ENCODE results near the gene L1CAM. TPM values are rescaled to one million over a fixed set of nuclear protein-coding genes. Genes with fewer than 3 reads are reported as not detected.

Gene L1CAM
- polyA plus RNA-seq, 1 of the 3 experiments (the other 2 are of a cell fraction), result 1.9 TPM

DNA sequence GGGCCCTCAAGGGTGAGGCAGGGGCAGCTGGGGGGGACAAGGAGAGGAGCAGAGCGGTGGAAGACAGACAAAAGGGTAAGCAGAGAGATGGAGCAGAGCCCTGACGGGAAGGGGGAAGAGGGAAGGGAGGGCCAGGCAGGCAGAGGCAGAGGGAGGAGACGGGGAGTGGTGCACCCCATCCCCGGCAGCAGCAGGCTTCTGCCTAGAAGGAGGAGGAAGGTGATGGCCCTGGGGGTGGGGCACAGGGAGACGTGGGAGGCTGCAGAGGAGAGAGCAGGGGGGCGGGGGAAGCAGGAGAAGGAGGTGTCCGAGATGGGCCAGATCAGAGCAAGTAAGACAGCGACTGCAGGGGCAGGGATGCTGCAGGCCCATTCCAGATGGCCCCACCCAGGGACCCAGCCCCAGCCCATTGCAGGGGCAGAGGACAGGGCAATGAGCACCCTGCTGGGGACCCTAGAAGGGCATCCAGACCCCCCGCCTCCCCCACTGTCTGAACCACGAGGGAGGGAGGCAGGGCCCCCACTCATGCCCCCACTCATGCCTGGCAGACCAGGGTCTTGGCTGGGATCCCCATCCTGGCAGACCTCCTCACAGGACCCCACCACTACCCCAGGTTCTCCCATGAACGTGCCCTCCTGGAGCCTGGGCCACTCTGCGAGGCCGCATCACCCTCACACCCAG lies 2.7 kb downstream of the L1CAM start:
- H3K27me3 ChIP-seq (ENCODE audit: insufficient read depth), result peaks cover 49% of the 10 kb centered on the region
- no peaks in the 10 kb centered on the region for H3K36me3 ChIP-seq (replicated peaks in 1 of 2; ENCODE audit: control insufficient read depth in 1 of 2, insufficient read depth in 2 of 2, low read length in 1 of 2)

More for the DNA sequence above, 2.7 kb downstream of the L1CAM start:
- CTCF ChIA-PET, result interaction anchor here (0.9 to 1.4 kb wide), 4 partner anchors 25 to 105 kb away, joined by 3 to 4 read pairs (median 4); no protein-coding TSS in a partner anchor
- no peak for TF ChIP-seq MEF2A (IDR thresholded peaks at IDR 0.05; ENCODE audit: borderline replicate concordance, low read depth)
- no peak for TF ChIP-seq MXI1 (IDR thresholded peaks at IDR 0.05; ENCODE audit: low read depth, low read length)
- TF ChIP-seq, protein P1, sequence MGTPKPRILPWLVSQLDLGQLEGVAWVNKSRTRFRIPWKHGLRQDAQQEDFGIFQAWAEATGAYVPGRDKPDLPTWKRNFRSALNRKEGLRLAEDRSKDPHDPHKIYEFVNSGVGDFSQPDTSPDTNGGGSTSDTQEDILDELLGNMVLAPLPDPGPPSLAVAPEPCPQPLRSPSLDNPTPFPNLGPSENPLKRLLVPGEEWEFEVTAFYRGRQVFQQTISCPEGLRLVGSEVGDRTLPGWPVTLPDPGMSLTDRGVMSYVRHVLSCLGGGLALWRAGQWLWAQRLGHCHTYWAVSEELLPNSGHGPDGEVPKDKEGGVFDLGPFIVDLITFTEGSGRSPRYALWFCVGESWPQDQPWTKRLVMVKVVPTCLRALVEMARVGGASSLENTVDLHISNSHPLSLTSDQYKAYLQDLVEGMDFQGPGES (IDR thresholded peaks at IDR 0.05; ENCODE audit: low read depth, low read length), result no peak
- TF ChIP-seq EP300 (IDR thresholded peaks at IDR 0.05; ENCODE audit: borderline replicate concordance in 1 of 2, low read depth in 1 of 2, low read length in 1 of 2), result no peak
- TF ChIP-seq TAF1 (IDR thresholded peaks at IDR 0.05; ENCODE audit: borderline replicate concordance, low read depth, low read length), result no peak
- TF ChIP-seq RCOR1 (IDR thresholded peaks at IDR 0.05; ENCODE audit: low read length), result no peak
- TF ChIP-seq, protein P2, sequence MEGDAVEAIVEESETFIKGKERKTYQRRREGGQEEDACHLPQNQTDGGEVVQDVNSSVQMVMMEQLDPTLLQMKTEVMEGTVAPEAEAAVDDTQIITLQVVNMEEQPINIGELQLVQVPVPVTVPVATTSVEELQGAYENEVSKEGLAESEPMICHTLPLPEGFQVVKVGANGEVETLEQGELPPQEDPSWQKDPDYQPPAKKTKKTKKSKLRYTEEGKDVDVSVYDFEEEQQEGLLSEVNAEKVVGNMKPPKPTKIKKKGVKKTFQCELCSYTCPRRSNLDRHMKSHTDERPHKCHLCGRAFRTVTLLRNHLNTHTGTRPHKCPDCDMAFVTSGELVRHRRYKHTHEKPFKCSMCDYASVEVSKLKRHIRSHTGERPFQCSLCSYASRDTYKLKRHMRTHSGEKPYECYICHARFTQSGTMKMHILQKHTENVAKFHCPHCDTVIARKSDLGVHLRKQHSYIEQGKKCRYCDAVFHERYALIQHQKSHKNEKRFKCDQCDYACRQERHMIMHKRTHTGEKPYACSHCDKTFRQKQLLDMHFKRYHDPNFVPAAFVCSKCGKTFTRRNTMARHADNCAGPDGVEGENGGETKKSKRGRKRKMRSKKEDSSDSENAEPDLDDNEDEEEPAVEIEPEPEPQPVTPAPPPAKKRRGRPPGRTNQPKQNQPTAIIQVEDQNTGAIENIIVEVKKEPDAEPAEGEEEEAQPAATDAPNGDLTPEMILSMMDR (IDR thresholded peaks at IDR 0.05), result no peak
- TF ChIP-seq GABPA (IDR thresholded peaks at IDR 0.05; ENCODE audit: low read depth), result no peak
- TF ChIP-seq, protein P3, sequence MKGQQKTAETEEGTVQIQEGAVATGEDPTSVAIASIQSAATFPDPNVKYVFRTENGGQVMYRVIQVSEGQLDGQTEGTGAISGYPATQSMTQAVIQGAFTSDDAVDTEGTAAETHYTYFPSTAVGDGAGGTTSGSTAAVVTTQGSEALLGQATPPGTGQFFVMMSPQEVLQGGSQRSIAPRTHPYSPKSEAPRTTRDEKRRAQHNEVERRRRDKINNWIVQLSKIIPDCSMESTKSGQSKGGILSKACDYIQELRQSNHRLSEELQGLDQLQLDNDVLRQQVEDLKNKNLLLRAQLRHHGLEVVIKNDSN (IDR thresholded peaks at IDR 0.05; ENCODE audit: borderline replicate concordance, low read depth), result no peak
- no peak for TF ChIP-seq EZH2phosphoT487 (IDR thresholded peaks at IDR 0.05; ENCODE audit: borderline replicate concordance, low read depth)
- no peak for TF ChIP-seq RXRA (IDR thresholded peaks at IDR 0.05; ENCODE audit: borderline replicate concordance, low read depth)
- no peak for TF ChIP-seq GATA2 (CRISPR knock-in tag; IDR thresholded peaks at IDR 0.05)
- TF ChIP-seq FOXJ3 (CRISPR knock-in tag; IDR thresholded peaks at IDR 0.05), result no peak
- no peak for TF ChIP-seq JUND (IDR thresholded peaks at IDR 0.05)
- TF ChIP-seq, protein P4, sequence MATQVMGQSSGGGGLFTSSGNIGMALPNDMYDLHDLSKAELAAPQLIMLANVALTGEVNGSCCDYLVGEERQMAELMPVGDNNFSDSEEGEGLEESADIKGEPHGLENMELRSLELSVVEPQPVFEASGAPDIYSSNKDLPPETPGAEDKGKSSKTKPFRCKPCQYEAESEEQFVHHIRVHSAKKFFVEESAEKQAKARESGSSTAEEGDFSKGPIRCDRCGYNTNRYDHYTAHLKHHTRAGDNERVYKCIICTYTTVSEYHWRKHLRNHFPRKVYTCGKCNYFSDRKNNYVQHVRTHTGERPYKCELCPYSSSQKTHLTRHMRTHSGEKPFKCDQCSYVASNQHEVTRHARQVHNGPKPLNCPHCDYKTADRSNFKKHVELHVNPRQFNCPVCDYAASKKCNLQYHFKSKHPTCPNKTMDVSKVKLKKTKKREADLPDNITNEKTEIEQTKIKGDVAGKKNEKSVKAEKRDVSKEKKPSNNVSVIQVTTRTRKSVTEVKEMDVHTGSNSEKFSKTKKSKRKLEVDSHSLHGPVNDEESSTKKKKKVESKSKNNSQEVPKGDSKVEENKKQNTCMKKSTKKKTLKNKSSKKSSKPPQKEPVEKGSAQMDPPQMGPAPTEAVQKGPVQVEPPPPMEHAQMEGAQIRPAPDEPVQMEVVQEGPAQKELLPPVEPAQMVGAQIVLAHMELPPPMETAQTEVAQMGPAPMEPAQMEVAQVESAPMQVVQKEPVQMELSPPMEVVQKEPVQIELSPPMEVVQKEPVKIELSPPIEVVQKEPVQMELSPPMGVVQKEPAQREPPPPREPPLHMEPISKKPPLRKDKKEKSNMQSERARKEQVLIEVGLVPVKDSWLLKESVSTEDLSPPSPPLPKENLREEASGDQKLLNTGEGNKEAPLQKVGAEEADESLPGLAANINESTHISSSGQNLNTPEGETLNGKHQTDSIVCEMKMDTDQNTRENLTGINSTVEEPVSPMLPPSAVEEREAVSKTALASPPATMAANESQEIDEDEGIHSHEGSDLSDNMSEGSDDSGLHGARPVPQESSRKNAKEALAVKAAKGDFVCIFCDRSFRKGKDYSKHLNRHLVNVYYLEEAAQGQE (IDR thresholded peaks at IDR 0.05; ENCODE audit: low read depth, low read length), result no peak
- TF ChIP-seq RFX5 (IDR thresholded peaks at IDR 0.05; ENCODE audit: low read length), result no peak
- no peak for TF ChIP-seq NRF1 (IDR thresholded peaks at IDR 0.05; ENCODE audit: low read depth, low read length)
- no peak for TF ChIP-seq CHD2 (IDR thresholded peaks at IDR 0.05; ENCODE audit: low read length, partially characterized antibody)
- TF ChIP-seq, protein P5, sequence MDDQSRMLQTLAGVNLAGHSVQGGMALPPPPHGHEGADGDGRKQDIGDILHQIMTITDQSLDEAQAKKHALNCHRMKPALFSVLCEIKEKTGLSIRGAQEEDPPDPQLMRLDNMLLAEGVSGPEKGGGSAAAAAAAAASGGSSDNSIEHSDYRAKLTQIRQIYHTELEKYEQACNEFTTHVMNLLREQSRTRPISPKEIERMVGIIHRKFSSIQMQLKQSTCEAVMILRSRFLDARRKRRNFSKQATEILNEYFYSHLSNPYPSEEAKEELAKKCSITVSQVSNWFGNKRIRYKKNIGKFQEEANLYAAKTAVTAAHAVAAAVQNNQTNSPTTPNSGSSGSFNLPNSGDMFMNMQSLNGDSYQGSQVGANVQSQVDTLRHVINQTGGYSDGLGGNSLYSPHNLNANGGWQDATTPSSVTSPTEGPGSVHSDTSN (IDR thresholded peaks at IDR 0.05), result no peak
- no peak for TF ChIP-seq FOXM1 (IDR thresholded peaks at IDR 0.05; ENCODE audit: low read depth)
- Histone ChIP-seq H3K79me2 (ENCODE audit: insufficient read depth) (no peaks in the 10 kb centered on the region), H3K9me2 (no peaks in the 10 kb centered on the region), H3K9ac (no peak overlapping the region), H4K20me1 (ENCODE audit: insufficient read depth) (no peaks in the 10 kb centered on the region), H3K9me3 (no peaks in the 10 kb centered on the region), H2AFZ (ENCODE audit: low read depth) (no peak overlapping the region), H3F3A (replicated peaks; ENCODE audit: insufficient read depth) (no peaks in the 10 kb centered on the region), H3K4me2 (no peak overlapping the region), H3K4me3 (ENCODE audit: low read depth in 2 of 2, low read length in 1 of 2) (no peak overlapping the region), H3K27ac (ENCODE audit: low read depth in 2 of 2, low read length in 1 of 2) (no peak overlapping the region; a peak in 1 of 4 replicates), H3K4me1 (ENCODE audit: control insufficient read depth in 1 of 2, insufficient read depth in 2 of 2, low read depth in 1 of 2, low read length in 1 of 2) (peaks cover 0 to 46% of the 10 kb centered on the region in 2 experiments; a peak in 1 of 4 replicates)
- no peak for DNase-seq
- WGBS (ENCODE audit: low lambda C conversion rate), result 57% methylated on average over 11 of the region's 13 CpGs
- POLR2A ChIA-PET, result no interaction called here

All from SK-N-SH (cell line).